DOHH2 (cell line): ENCODE data around the gene NMUR1.

ENCODE experiments used
- H3F3A ChIP-seq: fragments of 200-600 bp; sonication (generic), shearing (Covaris generic); 2 replicates; pipeline ENCODE4 v1.6.0; 2016; ENCODE audit warnings: antibody characterized with exemption, mild to moderate bottlenecking; ENCODE audit not compliant: control insufficient read depth, insufficient read depth
- H3K27ac ChIP-seq: fragments of 200-600 bp; sonication (generic); 2 replicates; pipeline ENCODE4 v1.5.1; 2014; ENCODE audit warnings: low read depth, mild to moderate bottlenecking, low read length, moderate library complexity
- H3K27me3 ChIP-seq: fragments of 200-600 bp; sonication (generic); 2 replicates; pipeline ENCODE4 v1.6.1; 2014; ENCODE audit warnings: mild to moderate bottlenecking, low read length, mixed read lengths; ENCODE audit not compliant: control insufficient read depth
- H3K36me3 ChIP-seq: fragments of 200-600 bp; sonication (generic); 2 replicates; pipeline ENCODE4 v1.6.1; 2014; ENCODE audit warnings: mild to moderate bottlenecking, low read length, moderate library complexity, mixed read lengths; ENCODE audit not compliant: control insufficient read depth
- H3K4me1 ChIP-seq: fragments of 200-600 bp; sonication (generic); 2 replicates; pipeline ENCODE4 v1.6.1; 2014; ENCODE audit warnings: mild to moderate bottlenecking, low read length, mixed read lengths; ENCODE audit not compliant: control insufficient read depth
- H3K4me2 ChIP-seq: fragments of 200-600 bp; sonication (generic); 2 replicates; pipeline ENCODE4 v1.6.0; 2014; ENCODE audit warnings: mild to moderate bottlenecking, low read length, moderate library complexity
- H3K4me3 ChIP-seq: fragments of 200-600 bp; sonication (generic); 2 replicates; pipeline ENCODE4 v1.5.1; 2014; ENCODE audit warnings: mild to moderate bottlenecking, low read length, mixed read lengths
- H3K79me2 ChIP-seq: fragments of 200-600 bp; sonication (generic); 2 replicates; pipeline ENCODE4 v1.6.1; 2014; ENCODE audit warnings: mild to moderate bottlenecking, low read length, mixed read lengths; ENCODE audit not compliant: control insufficient read depth
- H3K9me2 ChIP-seq: fragments of 200-600 bp; sonication (generic); replicated peaks from 2 replicates; pipeline ENCODE4 v1.6.1; 2014; ENCODE audit warnings: mild to moderate bottlenecking, low read length, mixed read lengths; ENCODE audit not compliant: control insufficient read depth
- H3K9me3 ChIP-seq: fragments of 200-600 bp; sonication (generic); 2 replicates; pipeline ENCODE4 v1.6.1; 2014; ENCODE audit warnings: antibody characterized with exemption, low read length, mixed read lengths; ENCODE audit not compliant: control insufficient read depth, insufficient read depth
- H4K20me1 ChIP-seq: fragments of 200-600 bp; sonication (generic); 2 replicates; pipeline ENCODE4 v1.6.0; 2014; ENCODE audit warnings: low read depth, mild to moderate bottlenecking, antibody characterized with exemption, low read length, moderate library complexity; ENCODE audit not compliant: control insufficient read depth, insufficient read depth
- CTCF ChIP-seq: fragments of 200-600 bp; sonication (generic); IDR thresholded peaks from one replicate; pipeline ENCODE4 v1.5.1; 2014; ENCODE audit warnings: antibody characterized with exemption, mild to moderate bottlenecking, low read depth, low read length; ENCODE audit not compliant: poor library complexity, severe bottlenecking
- EZH2phosphoT487 ChIP-seq: fragments of 200-600 bp; sonication (generic); IDR thresholded peaks from 2 replicates; pipeline ENCODE4 v1.6.1; 2017; ENCODE audit warnings: borderline replicate concordance, mild to moderate bottlenecking, antibody characterized with exemption, low read length, moderate library complexity, mixed read lengths

Gene NMUR1

GRCh38 chr2:231531466-231531865 is 1.2 kb upstream of the NMUR1 start:
- no peak overlapping the region for H3K4me3 ChIP-seq
- no peak overlapping the region for H3K27ac ChIP-seq
- H3F3A ChIP-seq, result no peaks in the 10 kb centered on the region
- H3K4me1 ChIP-seq, result peaks cover 3% of the 10 kb centered on the region; the same call in 1 of the 2 replicates
- H3K9me3 ChIP-seq, result no peaks in the 10 kb centered on the region
- H3K9me2 ChIP-seq, result no peaks in the 10 kb centered on the region
- no peak overlapping the region for H3K4me2 ChIP-seq
- H3K27me3 ChIP-seq, result peaks cover 10% of the 10 kb centered on the region
- TF ChIP-seq EZH2phosphoT487, result no peak
- no peak for TF ChIP-seq CTCF
- H4K20me1 ChIP-seq, result no peaks in the 10 kb centered on the region
- H3K36me3 ChIP-seq, result no peaks in the 10 kb centered on the region
- H3K79me2 ChIP-seq, result no peaks in the 10 kb centered on the region

GRCh38 chr2:231528636-231529030 is 1.6 kb downstream of the NMUR1 start:
- Histone ChIP-seq H3K4me1 (no peaks in the 10 kb centered on the region), H3K4me2 (no peak overlapping the region), H3K27ac (no peak overlapping the region), H3K27me3 (peaks cover 10% of the 10 kb centered on the region), H3F3A (no peaks in the 10 kb centered on the region), H3K9me2 (no peaks in the 10 kb centered on the region), H3K9me3 (no peaks in the 10 kb centered on the region), H3K4me3 (no peak overlapping the region), H3K79me2 (no peaks in the 10 kb centered on the region), H4K20me1 (no peaks in the 10 kb centered on the region), H3K36me3 (no peaks in the 10 kb centered on the region)
- no peak for TF ChIP-seq EZH2phosphoT487
- TF ChIP-seq CTCF, result no peak

- Histone ChIP-seq H3K27me3 (peaks cover 10% of the 10 kb centered on the region), H3F3A (no peaks in the 10 kb centered on the region), H4K20me1 (no peaks in the 10 kb centered on the region), H3K4me1 (no peaks in the 10 kb centered on the region), H3K79me2 (no peaks in the 10 kb centered on the region), H3K9me2 (no peaks in the 10 kb centered on the region), H3K27ac (no peak overlapping the region), H3K4me2 (no peak overlapping the region), H3K36me3 (no peaks in the 10 kb centered on the region), H3K9me3 (no peaks in the 10 kb centered on the region), H3K4me3 (no peak overlapping the region)
- TF ChIP-seq EZH2phosphoT487 (no peak), CTCF (no peak)
Measured at GRCh38 chr2:231527955-231528635, 2.1 kb downstream of the NMUR1 start.
